GM19324 (cell line): ENCODE measurements around the gene DPEP1.
"Not testable (repeated sequence)": the region's sequence is repeated elsewhere in the genome, so short reads cannot be mapped to it uniquely, and the experiment has no call there.

ENCODE experiments used
- ATAC-seq: cut with Tn5 transposase; IDR thresholded peaks from one replicate; pipeline ENCODE4 v1.9.1; 2021; ENCODE audit warnings: mild to moderate bottlenecking, moderate library complexity; ENCODE audit not compliant: unreplicated experiment, low FRiP score

Gene DPEP1

DNA sequence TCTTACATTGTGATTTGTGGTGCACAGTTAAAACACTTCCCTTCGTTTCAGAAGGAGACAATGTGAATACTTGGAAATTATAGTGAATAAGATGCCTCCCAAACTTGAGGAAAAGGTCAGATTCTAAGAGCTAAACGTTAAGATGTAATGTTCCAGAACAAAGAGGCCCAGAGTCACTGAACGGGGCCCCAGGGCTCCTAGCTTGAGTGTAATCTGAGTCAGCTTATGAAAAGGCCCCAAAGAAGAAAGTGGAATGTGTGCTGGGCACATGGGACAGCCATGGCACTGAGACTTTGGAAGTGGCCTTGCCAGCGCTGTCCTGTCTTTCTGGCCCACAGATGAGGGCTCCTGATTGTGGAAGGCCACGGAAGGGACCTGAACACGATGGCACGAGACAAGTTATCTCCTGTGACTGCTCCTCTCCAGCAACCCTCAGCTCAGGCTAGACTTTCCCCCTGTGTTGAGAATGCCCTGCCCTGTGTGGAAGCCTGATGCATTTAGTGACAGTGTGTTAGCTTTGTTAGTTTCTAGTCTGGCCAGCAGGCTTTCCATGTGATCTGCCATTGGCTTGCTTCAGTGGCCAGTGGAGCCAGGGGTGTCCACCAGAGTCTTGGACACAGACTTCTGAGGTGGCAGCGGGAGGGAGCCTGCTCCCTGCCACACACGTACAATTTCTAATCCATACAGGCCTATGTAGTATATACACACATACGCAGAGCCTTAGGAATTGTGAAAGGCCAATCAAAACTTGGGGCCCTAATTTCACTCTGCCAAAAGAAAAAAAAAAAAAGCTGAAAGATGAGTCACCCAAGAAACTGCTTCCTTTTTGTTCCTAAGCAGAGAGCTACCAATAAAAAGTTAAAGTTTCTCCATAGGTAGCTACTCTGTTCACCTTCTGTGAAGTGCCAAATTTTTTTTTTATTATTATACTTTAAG, 57.3 kb downstream of the DPEP1 start:
- ATAC-seq, result no peak

DNA sequence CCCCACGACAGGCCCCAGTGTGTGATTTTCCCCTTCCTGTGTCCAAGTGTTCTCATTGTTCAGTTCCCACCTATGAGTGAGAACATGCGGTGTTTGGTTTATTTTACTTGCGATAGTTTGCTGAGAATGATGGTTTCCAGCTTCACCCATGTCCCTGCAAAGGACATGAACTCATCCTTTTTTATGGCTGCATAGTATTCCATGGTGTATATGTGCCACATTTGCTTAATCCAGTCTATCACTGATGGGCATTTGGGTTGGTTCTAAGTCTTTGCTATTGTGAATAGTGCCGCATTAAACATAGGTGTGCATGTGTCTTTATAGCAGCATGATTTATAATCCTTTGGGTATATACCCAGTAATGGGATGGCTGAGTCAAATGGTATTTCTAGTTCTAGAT, 58.1 kb downstream of the DPEP1 start:
- ATAC-seq, result not testable (repeated sequence)

- ATAC-seq, result no peak
These were observed 58.9 kb downstream of the DPEP1 start for GRCh38 chr16:89672177-89672941.

GRCh38 chr16:89678258-89678657, 64.8 kb downstream of the DPEP1 start:
- ATAC-seq, result no peak

DNA sequence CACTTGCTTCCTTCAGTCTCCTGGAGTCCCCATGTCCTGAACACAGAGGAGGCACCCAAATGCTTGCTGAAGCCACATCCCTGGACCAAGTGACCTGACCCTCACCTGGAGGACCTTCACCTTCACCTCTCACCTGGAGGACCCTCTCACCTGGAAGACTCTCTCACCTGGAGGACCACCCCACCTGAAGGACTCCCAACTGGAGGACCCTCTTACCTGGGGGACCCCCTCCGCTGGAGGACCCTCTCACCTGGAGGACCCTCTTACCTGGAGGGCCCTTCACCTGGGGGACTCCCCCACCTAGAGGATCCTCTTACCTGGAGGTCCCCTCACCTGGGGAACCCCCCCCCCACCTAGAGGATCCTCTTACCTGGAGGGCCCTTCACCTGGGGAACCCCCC, 72.5 kb downstream of the DPEP1 start:
- no peak for ATAC-seq

DNA sequence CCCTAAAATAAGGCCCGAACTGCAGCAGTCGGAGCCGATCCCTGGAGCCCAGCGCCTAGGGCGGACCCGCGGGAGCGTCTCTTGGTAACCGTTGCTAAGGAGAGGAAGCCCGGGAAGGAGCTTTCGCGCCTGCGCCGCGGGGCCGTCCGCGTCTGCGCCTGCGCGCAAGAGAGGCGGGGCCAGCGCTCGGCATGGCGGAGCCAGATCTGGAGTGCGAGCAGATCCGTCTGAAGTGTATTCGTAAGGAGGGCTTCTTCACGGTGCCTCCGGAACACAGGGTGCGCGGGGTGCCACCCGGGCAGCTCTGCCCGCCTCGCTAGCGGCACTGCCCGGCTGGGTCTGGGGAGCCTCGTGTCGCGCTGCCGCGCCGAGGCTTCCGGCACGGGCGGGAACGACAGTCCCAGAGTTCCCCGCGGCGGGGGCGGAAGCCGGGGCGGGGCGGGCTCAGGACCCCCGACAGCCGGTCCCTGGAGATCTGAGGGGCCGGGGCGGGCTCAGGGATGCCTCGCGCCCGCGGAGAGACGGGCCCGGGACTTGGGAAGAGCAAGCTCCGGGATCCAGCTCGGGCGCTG, 73.2 kb downstream of the DPEP1 start, which contains the start of gene CDK10:
Gene CDK10 (plus strand): TSS at position 170 of the 572 bp plus-strand sequence. CDS start 22 bp downstream, at position 192.
- ATAC-seq, result peak; percentile 88

GRCh38 chr16:89687092-89687940, 73.9 kb downstream of the DPEP1 start:
- ATAC-seq, result peak; percentile 53
